ENCODE data around the gene CAMTA1. TPM values are rescaled to one million over a fixed set of nuclear protein-coding genes. Genes with fewer than 3 reads are reported as not detected.

Gene CAMTA1
- total RNA-seq, 1 experiment from 2014 or later = 85.2 TPM

- no peak overlapping the region for H3K27ac ChIP-seq (ENCODE audit: low read depth, low read length, poor library complexity, severe bottlenecking)
- H3K36me3 ChIP-seq (ENCODE audit: insufficient read depth, low read length, poor library complexity, severe bottlenecking) = no peaks in the 10 kb centered on the region
- CTCF ChIA-PET = interaction anchor here (0.5 kb wide), 1 partner anchor 35 kb away, joined by 3 read pairs; no protein-coding TSS in a partner anchor
- peaks cover 9% of the 10 kb centered on the region for H3K4me1 ChIP-seq (ENCODE audit: insufficient read depth, low read length, poor library complexity, severe bottlenecking)
- POLR2A ChIA-PET (ENCODE audit: low non-redundant PET) = no interaction called here
- no peak for TF ChIP-seq CTCF (conservative IDR thresholded peaks at IDR 0.05; ENCODE audit: low read depth, low read length)
- no peak for TF ChIP-seq EZH2 (IDR thresholded peaks at IDR 0.05; ENCODE audit: borderline replicate concordance, low read depth, low read length, poor library complexity, severe bottlenecking)
- H3K4me3 ChIP-seq (ENCODE audit: low read depth, low read length, poor library complexity, severe bottlenecking) = no peak overlapping the region
- intact Hi-C loops (cut with micrococcal nuclease; ENCODE audit: unreplicated experiment) = no loop called here
- H3K9me3 ChIP-seq (ENCODE audit: low read depth, low read length, poor library complexity, severe bottlenecking) = no peaks in the 10 kb centered on the region
- no peak for DNase-seq (ENCODE audit: low spot score)
- BruUV-seq (replicated peaks) = no TSS peak
- H3K27me3 ChIP-seq (replicated peaks; ENCODE audit: insufficient read depth, low read depth, low read length, poor library complexity) = no peaks in the 10 kb centered on the region
These were observed 673.7 kb downstream of the CAMTA1 start for GRCh38 chr1:7458946-7459345.

GRCh38 chr1:7459914-7460313 lies 674.7 kb downstream of the CAMTA1 start:
- no peak overlapping the region for H3K27ac ChIP-seq (ENCODE audit: low read depth, low read length, poor library complexity, severe bottlenecking)
- BruUV-seq (replicated peaks) = no TSS peak
- DNase-seq (ENCODE audit: low spot score) = no peak
- no peaks in the 10 kb centered on the region for H3K27me3 ChIP-seq (replicated peaks; ENCODE audit: insufficient read depth, low read depth, low read length, poor library complexity)
- POLR2A ChIA-PET (ENCODE audit: low non-redundant PET) = no interaction called here
- peaks cover 9% of the 10 kb centered on the region for H3K4me1 ChIP-seq (ENCODE audit: insufficient read depth, low read length, poor library complexity, severe bottlenecking)
- no peaks in the 10 kb centered on the region for H3K36me3 ChIP-seq (ENCODE audit: insufficient read depth, low read length, poor library complexity, severe bottlenecking)
- no peaks in the 10 kb centered on the region for H3K9me3 ChIP-seq (ENCODE audit: low read depth, low read length, poor library complexity, severe bottlenecking)
- CTCF ChIA-PET = no interaction called here
- TF ChIP-seq EZH2 (IDR thresholded peaks at IDR 0.05; ENCODE audit: borderline replicate concordance, low read depth, low read length, poor library complexity, severe bottlenecking) (no peak), CTCF (conservative IDR thresholded peaks at IDR 0.05; ENCODE audit: low read depth, low read length) (no peak)
- intact Hi-C loops (cut with micrococcal nuclease; ENCODE audit: unreplicated experiment) = no loop called here
- H3K4me3 ChIP-seq (ENCODE audit: low read depth, low read length, poor library complexity, severe bottlenecking) = no peak overlapping the region

- H3K9me3 ChIP-seq (ENCODE audit: low read depth, low read length, poor library complexity, severe bottlenecking) = no peaks in the 10 kb centered on the region
- ChIA-PET CTCF (no interaction called here), POLR2A (ENCODE audit: low non-redundant PET) (no interaction called here)
- no peaks in the 10 kb centered on the region for H3K36me3 ChIP-seq (ENCODE audit: insufficient read depth, low read length, poor library complexity, severe bottlenecking)
- no peak overlapping the region for H3K27ac ChIP-seq (ENCODE audit: low read depth, low read length, poor library complexity, severe bottlenecking)
- BruUV-seq (replicated peaks) = no TSS peak
- H3K4me3 ChIP-seq (ENCODE audit: low read depth, low read length, poor library complexity, severe bottlenecking) = no peak overlapping the region
- intact Hi-C loops (cut with micrococcal nuclease; ENCODE audit: unreplicated experiment) = no loop called here
- DNase-seq (ENCODE audit: low spot score) = no peak
- TF ChIP-seq CTCF (conservative IDR thresholded peaks at IDR 0.05; ENCODE audit: low read depth, low read length) (no peak), EZH2 (IDR thresholded peaks at IDR 0.05; ENCODE audit: borderline replicate concordance, low read depth, low read length, poor library complexity, severe bottlenecking) (no peak)
- no peaks in the 10 kb centered on the region for H3K27me3 ChIP-seq (replicated peaks; ENCODE audit: insufficient read depth, low read depth, low read length, poor library complexity)
- peaks cover 9% of the 10 kb centered on the region for H3K4me1 ChIP-seq (ENCODE audit: insufficient read depth, low read length, poor library complexity, severe bottlenecking)
These were observed 675.6 kb downstream of the CAMTA1 start for GRCh38 chr1:7460807-7461206.

All from A673 (cell line).